Measurements from ENCODE around the gene ETNK1.

Gene ETNK1

DNA sequence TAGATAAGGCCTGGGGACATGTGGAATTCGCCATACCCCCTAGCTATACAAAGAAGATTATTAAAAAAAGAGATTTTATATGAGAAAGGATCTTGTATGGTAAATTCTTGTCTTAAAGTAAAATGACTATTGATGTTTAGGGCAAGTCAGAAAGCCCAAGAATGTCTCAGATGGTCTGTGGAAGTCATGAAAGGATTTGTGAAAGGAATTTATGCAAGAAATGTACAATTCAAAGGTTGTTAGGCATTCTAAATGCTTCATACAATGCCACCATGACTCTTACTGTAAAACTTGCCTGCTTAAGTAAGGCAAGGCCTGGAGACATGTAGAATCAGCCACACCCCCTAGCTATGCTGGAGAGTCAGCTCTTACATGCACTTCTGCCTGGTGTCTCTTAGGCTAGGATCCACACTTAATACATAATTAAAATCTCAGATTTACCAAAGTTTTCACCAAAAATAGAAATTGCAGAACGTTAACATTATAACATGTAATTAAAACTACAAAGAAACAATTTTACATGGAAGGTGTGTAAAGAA lies 8.9 kb upstream of the ETNK1 start:
- no peak overlapping the region for H3K4me3 ChIP-seq (ENCODE audit: low read depth, low read length)
- TF ChIP-seq, protein P1, sequence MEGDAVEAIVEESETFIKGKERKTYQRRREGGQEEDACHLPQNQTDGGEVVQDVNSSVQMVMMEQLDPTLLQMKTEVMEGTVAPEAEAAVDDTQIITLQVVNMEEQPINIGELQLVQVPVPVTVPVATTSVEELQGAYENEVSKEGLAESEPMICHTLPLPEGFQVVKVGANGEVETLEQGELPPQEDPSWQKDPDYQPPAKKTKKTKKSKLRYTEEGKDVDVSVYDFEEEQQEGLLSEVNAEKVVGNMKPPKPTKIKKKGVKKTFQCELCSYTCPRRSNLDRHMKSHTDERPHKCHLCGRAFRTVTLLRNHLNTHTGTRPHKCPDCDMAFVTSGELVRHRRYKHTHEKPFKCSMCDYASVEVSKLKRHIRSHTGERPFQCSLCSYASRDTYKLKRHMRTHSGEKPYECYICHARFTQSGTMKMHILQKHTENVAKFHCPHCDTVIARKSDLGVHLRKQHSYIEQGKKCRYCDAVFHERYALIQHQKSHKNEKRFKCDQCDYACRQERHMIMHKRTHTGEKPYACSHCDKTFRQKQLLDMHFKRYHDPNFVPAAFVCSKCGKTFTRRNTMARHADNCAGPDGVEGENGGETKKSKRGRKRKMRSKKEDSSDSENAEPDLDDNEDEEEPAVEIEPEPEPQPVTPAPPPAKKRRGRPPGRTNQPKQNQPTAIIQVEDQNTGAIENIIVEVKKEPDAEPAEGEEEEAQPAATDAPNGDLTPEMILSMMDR (conservative IDR thresholded peaks at IDR 0.05; ENCODE audit: low read depth, low read length), result no peak
- no peak for DNase-seq (ENCODE audit: low read depth)

DNA sequence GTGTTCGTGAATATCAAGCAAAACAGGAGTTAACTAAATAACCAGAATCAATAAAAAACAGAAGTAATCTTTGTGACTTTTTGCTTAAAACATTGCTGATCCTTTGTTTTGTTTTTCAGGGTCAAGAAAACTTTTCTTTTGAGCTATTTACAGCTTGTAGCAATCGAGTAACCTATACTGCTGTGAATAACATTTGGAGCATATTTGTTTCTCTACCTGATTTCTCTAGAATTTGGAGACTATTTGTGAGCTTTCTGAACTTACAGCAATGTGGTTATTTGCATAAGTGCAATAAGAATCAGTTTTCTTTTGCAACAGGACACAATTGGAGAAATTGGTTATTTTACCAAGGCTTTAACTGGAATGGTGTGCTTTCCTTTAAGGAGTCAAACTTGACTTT lies 7.3 kb upstream of the ETNK1 start:
- TF ChIP-seq, protein P1 (conservative IDR thresholded peaks at IDR 0.05; ENCODE audit: low read depth, low read length), result no peak
- H3K4me3 ChIP-seq (ENCODE audit: low read depth, low read length), result no peak overlapping the region
- DNase-seq (ENCODE audit: low read depth), result no peak

DNA sequence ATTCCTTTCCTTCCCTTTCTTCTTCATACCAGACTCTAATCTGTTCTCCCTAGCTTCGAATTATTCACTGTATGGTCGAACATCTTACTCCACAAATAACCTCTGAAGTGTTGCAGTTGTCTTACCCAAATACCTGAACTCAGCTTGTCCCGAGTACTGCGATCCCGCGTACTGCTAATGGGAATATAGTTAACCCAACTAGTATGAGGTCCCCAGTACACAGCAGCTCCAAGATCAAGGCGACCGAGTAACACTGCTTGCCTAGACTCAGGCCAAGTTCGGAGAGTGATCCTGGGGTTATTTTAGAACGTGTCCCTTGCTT lies 462 bp upstream of the ETNK1 start:
- H3K4me3 ChIP-seq (ENCODE audit: low read depth, low read length), result peak overlapping the region; percentile 90
- TF ChIP-seq, protein P1 (conservative IDR thresholded peaks at IDR 0.05; ENCODE audit: low read depth, low read length), result no peak
- DNase-seq (ENCODE audit: low read depth), result no peak

DNA sequence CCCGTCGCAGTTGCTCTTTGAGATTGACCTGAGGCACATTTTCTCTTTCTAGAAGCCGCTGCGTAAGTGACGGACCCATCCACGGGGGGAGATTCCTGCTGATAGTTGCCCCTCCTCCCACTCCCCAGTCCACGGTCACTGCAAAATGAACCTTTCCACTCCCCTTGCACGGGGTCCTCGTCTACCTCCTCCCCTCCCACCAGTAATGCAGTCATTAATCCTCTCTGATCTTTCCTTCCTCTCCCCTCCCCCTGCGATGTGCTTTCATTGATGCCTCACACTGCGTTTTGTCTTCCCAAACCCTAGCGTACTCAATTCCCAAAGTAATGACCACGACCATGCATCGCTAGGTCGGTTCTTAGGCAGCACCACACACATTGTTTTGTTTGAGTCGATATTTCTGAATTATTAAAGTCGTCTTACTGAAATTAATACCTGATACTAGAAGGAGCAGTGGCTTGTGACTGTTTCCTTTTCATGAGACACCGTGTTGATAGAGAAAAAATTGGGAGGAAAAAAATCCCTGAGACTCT lies 857 bp downstream of the ETNK1 start:
- DNase-seq (ENCODE audit: low read depth), result peak; percentile 41
- H3K4me3 ChIP-seq (ENCODE audit: low read depth, low read length), result peak overlapping the region; percentile 90
- TF ChIP-seq, protein P1 (conservative IDR thresholded peaks at IDR 0.05; ENCODE audit: low read depth, low read length), result no peak

DNA sequence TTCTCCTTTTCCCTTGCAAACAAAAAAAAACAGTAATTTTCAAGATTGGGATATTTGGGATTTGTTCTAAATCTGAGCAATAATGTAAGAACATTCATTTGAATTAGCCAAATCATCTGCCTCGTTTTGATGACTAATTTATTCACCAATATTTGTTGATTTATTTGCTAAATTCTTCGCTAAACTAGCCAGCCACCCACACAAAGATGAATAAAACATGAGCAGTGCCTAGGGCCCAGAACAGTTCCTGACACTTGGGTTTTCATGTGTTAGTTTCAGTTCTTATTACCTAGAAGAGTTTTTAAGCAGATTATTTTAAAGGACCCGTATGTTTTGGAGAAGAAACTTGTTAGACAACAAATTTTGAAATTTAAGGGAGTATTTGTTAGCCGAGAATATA lies 1.4 kb downstream of the ETNK1 start:
- DNase-seq (ENCODE audit: low read depth), result peak; percentile 51
- H3K4me3 ChIP-seq (ENCODE audit: low read depth, low read length), result peak overlapping the region; percentile 90
- TF ChIP-seq, protein P1 (conservative IDR thresholded peaks at IDR 0.05; ENCODE audit: low read depth, low read length), result no peak

DNA sequence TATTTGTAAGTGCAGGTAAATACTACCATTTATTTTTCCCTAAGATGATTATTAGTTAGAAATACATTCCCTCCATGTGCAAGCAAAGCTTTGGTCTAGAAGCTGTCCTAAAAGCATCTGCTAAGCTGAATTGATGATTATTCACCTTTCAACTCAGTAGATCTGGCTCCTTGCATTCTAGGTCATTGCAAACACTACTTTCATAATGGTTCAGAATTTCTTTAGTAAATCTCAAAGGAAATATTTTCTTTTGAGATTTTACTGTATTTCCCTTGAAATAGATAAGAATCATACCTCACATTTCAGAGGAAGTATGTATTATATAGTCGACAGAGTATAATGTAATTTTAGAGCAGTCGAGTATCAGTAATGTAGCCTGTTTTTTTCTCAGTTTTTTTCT lies 2.4 kb downstream of the ETNK1 start:
- TF ChIP-seq, protein P1 (conservative IDR thresholded peaks at IDR 0.05; ENCODE audit: low read depth, low read length), result no peak
- H3K4me3 ChIP-seq (ENCODE audit: low read depth, low read length), result peak overlapping the region; percentile 90
- no peak for DNase-seq (ENCODE audit: low read depth)

DNA sequence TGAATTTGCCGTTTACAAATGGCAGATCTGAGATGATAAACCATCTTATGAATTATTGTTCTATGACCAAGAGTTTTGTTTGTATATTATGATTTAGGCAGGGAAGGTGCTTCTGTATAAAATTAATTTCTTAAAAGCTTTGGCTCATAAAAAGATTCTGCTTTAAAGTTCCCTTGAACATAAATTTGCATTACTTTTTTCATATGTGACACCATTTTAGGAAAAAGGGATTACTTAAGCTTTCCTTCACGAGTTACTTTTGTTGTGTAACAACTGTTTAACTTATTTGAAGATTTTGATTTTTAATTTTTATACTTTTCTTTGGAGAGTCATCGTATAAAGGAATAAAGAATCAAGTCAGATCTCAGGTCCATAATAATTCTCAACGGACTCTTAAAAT lies 3.3 kb downstream of the ETNK1 start:
- TF ChIP-seq, protein P1 (conservative IDR thresholded peaks at IDR 0.05; ENCODE audit: low read depth, low read length), result no peak
- peak overlapping the region; percentile 90 for H3K4me3 ChIP-seq (ENCODE audit: low read depth, low read length)

More for the DNA sequence above, 3.3 kb downstream of the ETNK1 start:
- DNase-seq (ENCODE audit: low read depth), result no peak

All from choroid plexus epithelial cell (primary cell).